Thyroid gland (tissue), 4 donors: ENCODE results near the gene TK2.

Experiments used
- POLR2A ChIP-seq, 2 donors: fragments of 450-650 bp; IDR thresholded peaks; one replicate each; pipeline ENCODE4 v1.6.1; 2017; ENCODE audit warnings: antibody characterized with exemption in 2 of 2, mild to moderate bottlenecking in 2 of 2, moderate library complexity in 1 of 2
- TF ChIP-seq, protein P1 (sequence below), 6 experiments: fragments of 200-600 bp in 3 of 6; fragments of 450-650 bp in 3 of 6; sonication (generic) in 3 of 6; IDR thresholded peaks; one replicate each; pipeline ENCODE4 v1.5.1; 2016 to 2019; ENCODE audit warnings: antibody characterized with exemption in 6 of 6, mild to moderate bottlenecking in 2 of 6, inconsistent platforms in 1 of 6, moderate library complexity in 1 of 6

GRCh38 chr16:66507731-66508239, 42.1 kb downstream of the TK2 start:
- TF ChIP-seq, protein P1, sequence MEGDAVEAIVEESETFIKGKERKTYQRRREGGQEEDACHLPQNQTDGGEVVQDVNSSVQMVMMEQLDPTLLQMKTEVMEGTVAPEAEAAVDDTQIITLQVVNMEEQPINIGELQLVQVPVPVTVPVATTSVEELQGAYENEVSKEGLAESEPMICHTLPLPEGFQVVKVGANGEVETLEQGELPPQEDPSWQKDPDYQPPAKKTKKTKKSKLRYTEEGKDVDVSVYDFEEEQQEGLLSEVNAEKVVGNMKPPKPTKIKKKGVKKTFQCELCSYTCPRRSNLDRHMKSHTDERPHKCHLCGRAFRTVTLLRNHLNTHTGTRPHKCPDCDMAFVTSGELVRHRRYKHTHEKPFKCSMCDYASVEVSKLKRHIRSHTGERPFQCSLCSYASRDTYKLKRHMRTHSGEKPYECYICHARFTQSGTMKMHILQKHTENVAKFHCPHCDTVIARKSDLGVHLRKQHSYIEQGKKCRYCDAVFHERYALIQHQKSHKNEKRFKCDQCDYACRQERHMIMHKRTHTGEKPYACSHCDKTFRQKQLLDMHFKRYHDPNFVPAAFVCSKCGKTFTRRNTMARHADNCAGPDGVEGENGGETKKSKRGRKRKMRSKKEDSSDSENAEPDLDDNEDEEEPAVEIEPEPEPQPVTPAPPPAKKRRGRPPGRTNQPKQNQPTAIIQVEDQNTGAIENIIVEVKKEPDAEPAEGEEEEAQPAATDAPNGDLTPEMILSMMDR (IDR thresholded peaks at IDR 0.05): no peak
- no peak for TF ChIP-seq POLR2A (IDR thresholded peaks at IDR 0.05)
